K562 (cell line): ENCODE data around the gene CEP95. TPM values are rescaled to one million over a fixed set of nuclear protein-coding genes. Genes with fewer than 3 reads are reported as not detected.
A peak's percentile ranks its signal among the peaks of the same experiment; 100 is the strongest.

Source experiments
- ARID3A ChIP-seq: IDR thresholded peaks from 2 replicates; pipeline ENCODE4 v1.6.1; 2012; ENCODE audit warnings: low read depth, low read length, improper control_type of control experiment, borderline replicate concordance
- ATF7 ChIP-seq: fragments of 450-650 bp; IDR thresholded peaks from 2 replicates; pipeline ENCODE4 v1.7.1; 2014; ENCODE audit warnings: mild to moderate bottlenecking, moderate library complexity
- CC2D1A ChIP-seq: fragments of 450-650 bp; IDR thresholded peaks from 2 replicates; pipeline ENCODE4 v1.6.1; 2017; ENCODE audit warnings: mild to moderate bottlenecking
- NFIX ChIP-seq: fragments of 250-450 bp; sonication (Bioruptor Pico); IDR thresholded peaks from 2 replicates; pipeline ENCODE4 v1.4.0; 2020; ENCODE audit warnings: low read depth, mild to moderate bottlenecking, moderate library complexity
- NONO ChIP-seq, 2 experiments: fragments of 200-400 bp in 1 of 2; fragments of 450-650 bp in 1 of 2; formaldehyde crosslinking in 1 of 2; IDR thresholded peaks; 2 replicates each; pipeline ENCODE4 v1.6.1; 2017; ENCODE audit warnings: low read depth in 2 of 2, mild to moderate bottlenecking in 2 of 2, moderate library complexity in 2 of 2, low read length in 1 of 2
- RREB1 ChIP-seq: fragments of 250-450 bp; sonication (Bioruptor Pico); IDR thresholded peaks from 2 replicates; pipeline ENCODE4 v1.4.0; 2020
- SMAD4 ChIP-seq: fragments of 250-450 bp; sonication (Bioruptor Pico); conservative IDR thresholded peaks from 2 replicates; pipeline ENCODE4 v1.8.0; 2021; ENCODE audit warnings: inconsistent platforms, mild to moderate bottlenecking, moderate library complexity
- SRSF3 ChIP-seq: fragments of 200-400 bp; formaldehyde crosslinking; IDR thresholded peaks from 2 replicates; pipeline ENCODE4 v1.6.1; 2016; ENCODE audit warnings: mild to moderate bottlenecking, low read length, moderate library complexity; ENCODE audit not compliant: insufficient read depth
- SRSF7 ChIP-seq: fragments of 200-400 bp; formaldehyde crosslinking; optimal IDR thresholded peaks from 2 replicates; pipeline ENCODE3; 2017; ENCODE audit warnings: mild to moderate bottlenecking, low read depth, low read length
- TCF7 ChIP-seq: sonication (generic); IDR thresholded peaks from 2 replicates; pipeline ENCODE4 v1.6.1; 2016; ENCODE audit warnings: antibody characterized with exemption, borderline replicate concordance
- TFAP4 ChIP-seq: sonication (generic); formaldehyde crosslinking; IDR thresholded peaks from 2 replicates; pipeline ENCODE4 v1.8.0; 2022; ENCODE audit warnings: missing genetic modification reagents, mild to moderate bottlenecking, moderate library complexity, borderline replicate concordance
- ZFP30 ChIP-seq: fragments of 250-450 bp; sonication (Bioruptor Pico); IDR thresholded peaks from 2 replicates; pipeline ENCODE4 v1.8.0; 2022; ENCODE audit warnings: moderate library complexity, mild to moderate bottlenecking, inconsistent platforms, borderline replicate concordance
- ZNF57 ChIP-seq: fragments of 450-650 bp; formaldehyde crosslinking; IDR thresholded peaks from 2 replicates; pipeline ENCODE4 v1.4.0; 2020; ENCODE audit warnings: mild to moderate bottlenecking, moderate library complexity
- ZNF592 ChIP-seq: fragments of 450-650 bp; IDR thresholded peaks from 2 replicates; pipeline ENCODE4 v1.6.1; 2017; ENCODE audit warnings: antibody characterized with exemption, mild to moderate bottlenecking
- ZNF707 ChIP-seq: fragments of 250-450 bp; sonication (Bioruptor Pico); conservative IDR thresholded peaks from 2 replicates; pipeline ENCODE4 v1.8.0; 2022; ENCODE audit warnings: inconsistent platforms, mild to moderate bottlenecking, moderate library complexity
- polyA plus RNA-seq, 8 experiments: library from polyadenylated mRNA; depleted of rRNA in 4 of 8; stranded (reverse) in 5 of 8; unstranded in 3 of 8; fragments of >200 nt; fragmentation: Nextera tagmentation in 2 of 8; fragmentation: Illumina TruSeq in 1 of 8; extraction: Ambion mirVana in 2 of 8; extraction: Trizol in 1 of 8; gene quantifications; 2 replicates each; pipeline versions ENCODE4 v1.2.1 to v1.2.3, GENCODE V29; 2011 to 2014; ENCODE audit warnings: inconsistent platforms in 1 of 8, missing spikeins in 1 of 8
- total RNA-seq, 7 experiments: library from RNA; depleted of rRNA in 6 of 7; stranded (reverse); fragments of >200 nt in 6 of 7; fragmentation: Illumina TruSeq in 2 of 7; extraction: Trizol in 2 of 7; gene quantifications; 2 replicates each; pipeline versions ENCODE4 v1.2.1 to v1.2.3, GENCODE V29; 2011 to 2021; ENCODE audit warnings: low replicate concordance in 1 of 7

The CEP95 gene
- total and polyA plus RNA-seq, 9 of the 15 experiments (the other 6 are each of a cell fraction or from before 2014, with no cell fraction given) = 26.7 to 80.7 (median 56.9) TPM

GRCh38 chr17:64537488-64537887 is 30.7 kb downstream of the CEP95 start (continued):
- peak; percentile 96 for TF ChIP-seq ARID3A
- no peak for TF ChIP-seq NFIX (CRISPR knock-in tag)
- no peak for TF ChIP-seq ZNF707 (CRISPR knock-in tag)
- TF ChIP-seq CC2D1A = peak; percentile 85; the same call in 1 of the 2 replicates
- no peak for TF ChIP-seq RREB1
- TF ChIP-seq SRSF7 = no peak
- peak; percentile 87 for TF ChIP-seq ATF7
- no peak for TF ChIP-seq TCF7
- TF ChIP-seq NONO (IDR thresholded peaks at IDR 0.05; ENCODE audit: low read depth in 2 of 2, low read length in 1 of 2) = no peak
- no peak for TF ChIP-seq ZNF57 (CRISPR knock-in tag)
- TF ChIP-seq SMAD4 (CRISPR knock-in tag) = peak; percentile 75
- TF ChIP-seq ZNF592 = 0 out of 2 replicates have a peak, but pooled peaks have one; percentile 22
- TF ChIP-seq TFAP4 (CRISPR knock-in tag) = peak; percentile 49; the same call in 1 of the 2 replicates
- no peak for TF ChIP-seq ZFP30
- TF ChIP-seq SRSF3 = no peak
